PFSK-1 (cell line): ENCODE results near the gene PRR3.

ENCODE experiments used
- REST ChIP-seq, 2 experiments: IDR thresholded peaks; 2 replicates each; pipeline versions ENCODE4 v1.6.1 to v1.8.0; 2011 to 2012; ENCODE audit warnings: low read depth in 2 of 2, low read length in 2 of 2, control low read depth in 1 of 2, inconsistent platforms in 1 of 2, mild to moderate bottlenecking in 1 of 2, moderate library complexity in 1 of 2; ENCODE audit not compliant: insufficient read depth in 1 of 2
- SIN3A ChIP-seq: IDR thresholded peaks from 2 replicates; pipeline ENCODE4 v1.6.1; 2012; ENCODE audit warnings: mild to moderate bottlenecking, low read length, moderate library complexity, borderline replicate concordance; ENCODE audit not compliant: insufficient read depth
- TAF1 ChIP-seq: IDR thresholded peaks from 2 replicates; pipeline ENCODE4 v1.6.1; 2012; ENCODE audit warnings: low read length, control low read depth, borderline replicate concordance; ENCODE audit not compliant: insufficient read depth

DNA sequence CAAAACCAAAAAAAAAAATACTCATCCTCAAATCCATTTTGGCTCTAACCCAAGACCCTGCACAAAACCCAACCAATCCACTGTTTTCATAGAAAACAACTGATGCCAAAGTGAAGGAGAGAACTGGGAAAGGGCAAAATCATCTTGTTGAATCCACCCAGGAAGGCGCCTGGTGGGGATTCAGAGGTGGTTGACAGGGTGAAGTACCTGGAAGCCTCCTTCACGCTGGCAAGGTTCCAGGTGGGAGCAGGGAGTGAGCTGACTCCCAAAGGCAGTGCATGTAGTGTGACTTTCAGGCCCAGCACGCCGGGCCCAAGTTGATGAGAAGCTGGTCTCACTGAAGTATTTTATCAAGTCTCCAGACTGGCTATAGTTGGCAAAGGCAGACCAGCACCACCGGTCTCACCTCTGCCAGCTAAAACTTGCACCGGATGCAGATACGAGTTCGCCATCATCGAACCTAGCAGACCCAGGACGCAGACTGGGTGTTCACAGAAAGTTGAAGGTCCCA, 43.4 kb downstream of the PRR3 start:
- no peak for TF ChIP-seq REST (IDR thresholded peaks at IDR 0.05; ENCODE audit: insufficient read depth in 1 of 2, low read depth in 2 of 2, low read length in 2 of 2)
- TF ChIP-seq SIN3A: no peak
- TF ChIP-seq TAF1: no peak
